GM21825 (cell line): ENCODE results near the gene GBP3.
"Not testable (repeated sequence)": the region's sequence is repeated elsewhere in the genome, so short reads cannot be mapped to it uniquely, and the experiment has no call there.

Experiments used
- ATAC-seq: cut with Tn5 transposase; IDR thresholded peaks from one replicate; pipeline ENCODE4 v1.9.1; 2021; ENCODE audit warnings: mild to moderate bottlenecking, moderate library complexity; ENCODE audit not compliant: unreplicated experiment

Gene GBP3

GRCh38 chr1:89041119-89041641 is 18.5 kb upstream of the GBP3 start:
- ATAC-seq: peak; percentile 90

DNA sequence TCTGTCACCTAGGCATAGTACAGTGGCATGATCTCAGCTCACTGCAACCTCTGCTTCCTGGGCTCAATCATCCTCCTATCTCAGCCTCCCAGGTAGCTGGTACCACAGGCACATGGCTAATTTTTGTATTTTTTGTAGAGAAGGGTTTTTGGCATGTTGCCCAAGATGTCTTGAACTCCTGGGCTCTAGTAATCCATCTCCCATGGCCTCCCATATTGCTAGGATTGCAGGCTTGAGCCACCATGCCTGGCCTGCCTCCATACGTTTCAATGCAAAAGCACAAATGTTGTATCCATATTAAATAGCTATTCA is 17.6 kb upstream of the GBP3 start:
- no peak for ATAC-seq

GRCh38 chr1:89037186-89037585 is 14.5 kb upstream of the GBP3 start:
- no peak for ATAC-seq

- ATAC-seq: no peak
Measured at GRCh38 chr1:89035080-89035479, 12.4 kb upstream of the GBP3 start.

DNA sequence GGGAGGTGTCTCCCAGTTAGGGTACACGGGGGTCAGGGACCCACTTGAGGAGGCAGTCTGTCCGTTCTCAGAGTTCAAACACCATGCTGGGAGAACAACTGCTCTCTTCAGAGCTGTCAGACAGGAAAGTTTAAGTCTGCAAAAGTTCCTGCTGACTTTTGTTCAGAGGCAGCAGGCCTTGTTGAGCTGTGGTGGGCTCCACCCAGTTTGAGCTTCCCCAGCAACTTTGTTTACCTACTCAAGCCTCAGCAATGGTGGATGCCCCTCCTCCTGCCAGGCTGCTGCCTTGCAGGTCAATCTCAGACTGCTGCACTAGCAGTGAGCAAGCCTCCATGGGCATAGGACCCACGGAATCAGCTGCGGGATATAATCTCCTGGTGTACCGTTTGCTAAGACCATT is 11.3 kb upstream of the GBP3 start:
- not testable (repeated sequence) for ATAC-seq

DNA sequence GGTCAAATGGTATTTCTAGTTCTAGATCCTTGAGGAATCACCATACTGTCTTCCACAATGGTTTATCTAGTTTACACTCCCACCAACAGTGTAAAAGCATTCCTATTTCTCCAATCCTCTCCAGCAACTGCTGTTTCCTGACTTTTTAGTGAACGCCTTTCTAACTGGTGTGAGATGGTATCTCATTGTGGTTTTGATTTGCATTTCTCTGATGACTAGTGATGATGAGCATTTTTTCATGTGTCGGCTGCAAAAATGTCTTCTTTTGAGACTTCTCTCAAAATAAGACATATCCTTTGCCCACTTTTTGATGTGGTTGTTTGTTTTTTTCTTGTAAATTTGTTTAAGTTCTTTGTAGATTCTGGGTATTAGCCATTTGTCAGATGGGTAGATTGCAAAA is 6.4 kb upstream of the GBP3 start:
- not testable (repeated sequence) for ATAC-seq

- ATAC-seq: no peak
Measured at GRCh38 chr1:89025928-89026327, 3.3 kb upstream of the GBP3 start.

DNA sequence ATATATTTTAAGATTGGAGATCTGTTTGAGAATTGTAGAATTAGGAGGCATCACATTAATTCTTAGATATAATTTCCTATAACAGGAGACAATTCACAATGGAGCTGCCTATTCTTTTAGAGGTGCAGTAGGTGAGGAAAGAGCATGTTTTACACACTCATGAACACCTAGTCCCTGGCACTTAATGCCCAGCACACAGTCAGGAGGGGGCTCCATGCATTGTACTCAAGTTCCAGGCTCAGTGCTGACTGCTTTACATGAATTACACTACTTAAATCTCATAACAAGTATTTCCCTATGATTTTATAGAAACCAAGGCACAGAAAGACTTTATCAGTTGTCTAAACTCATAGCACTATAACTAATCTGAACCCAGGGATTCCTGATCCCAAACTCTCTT is 360 bp upstream of the GBP3 start:
- ATAC-seq: no peak

DNA sequence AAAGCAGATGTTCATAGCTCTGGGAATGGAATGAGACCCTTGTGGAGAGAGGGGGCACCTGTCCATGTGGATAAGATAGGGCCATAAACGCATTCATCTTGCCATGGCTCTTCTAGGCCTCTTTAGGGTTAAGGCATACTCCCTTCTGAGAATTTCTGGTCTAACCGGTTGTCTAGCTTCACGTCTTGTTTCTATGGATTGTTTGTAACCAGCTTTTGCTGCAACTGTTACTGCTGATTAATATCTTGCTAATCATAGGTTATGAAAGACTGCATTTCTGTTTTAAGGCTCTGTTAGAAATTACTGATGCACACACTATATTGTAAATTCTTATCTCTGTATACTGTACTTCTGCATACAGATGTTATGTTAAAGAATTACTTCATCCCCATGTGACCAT is 4.3 kb downstream of the GBP3 start:
- not testable (repeated sequence) for ATAC-seq

DNA sequence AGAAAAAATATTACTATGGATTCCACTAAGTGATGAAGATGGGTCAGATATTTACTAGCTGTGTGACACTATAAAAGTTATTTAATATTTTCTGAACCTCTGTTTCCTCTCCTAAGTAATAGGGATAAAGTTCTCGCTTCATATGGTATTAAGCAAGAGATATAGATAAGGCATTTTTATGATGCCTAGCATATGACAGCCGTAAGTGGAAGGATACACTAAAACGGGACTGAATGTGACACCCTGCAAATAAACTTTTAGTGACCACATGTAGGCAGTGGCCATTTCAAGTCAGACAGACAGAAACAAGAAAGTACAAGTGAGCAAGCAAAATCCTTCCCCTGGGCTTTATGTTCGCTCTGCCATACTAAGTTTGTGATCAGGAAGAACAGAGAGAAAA is 14.2 kb downstream of the GBP3 start:
- no peak for ATAC-seq

GRCh38 chr1:89005286-89006151 is 17.1 kb downstream of the GBP3 start:
- no peak for ATAC-seq

- ATAC-seq: not testable (repeated sequence)
Measured at GRCh38 chr1:89002176-89002575, 20.5 kb downstream of the GBP3 start.

DNA sequence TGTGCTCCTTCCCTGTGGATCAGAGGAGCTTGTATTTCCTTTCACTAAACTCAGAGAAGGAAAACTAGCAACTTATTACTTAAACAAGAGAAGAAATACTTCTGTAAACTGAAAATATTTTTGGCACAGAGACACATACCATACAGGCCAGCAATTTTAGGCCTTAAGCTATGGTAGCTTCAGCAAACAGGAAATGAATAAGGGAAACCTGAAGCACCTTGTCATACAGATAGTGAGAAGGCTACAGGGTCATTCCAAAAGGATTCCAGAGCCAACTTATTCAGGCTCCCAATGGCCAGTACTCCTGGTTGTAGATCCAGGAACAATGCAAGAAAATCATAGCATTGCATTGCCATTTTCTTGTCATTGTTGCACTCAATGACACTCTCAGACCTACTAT is 21.2 kb downstream of the GBP3 start:
- ATAC-seq: no peak

DNA sequence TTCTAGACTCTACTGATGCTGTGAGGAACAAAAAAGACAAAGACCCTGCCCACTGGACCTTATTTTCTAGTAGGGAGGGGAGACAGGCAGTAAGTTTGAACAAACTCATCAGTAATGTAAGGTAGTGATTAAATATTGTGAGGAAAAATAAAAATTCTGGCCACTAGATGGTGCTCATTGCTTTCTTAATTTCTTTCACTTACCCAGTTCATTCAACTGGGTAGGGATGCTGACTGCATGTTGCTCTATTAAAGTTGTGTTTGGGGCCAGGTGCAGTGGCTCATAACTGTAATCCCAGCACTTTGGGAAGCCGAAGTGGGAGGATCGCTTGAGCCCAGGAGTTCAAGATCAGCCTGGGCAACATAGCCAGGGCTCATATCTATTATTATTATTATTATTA is 23.9 kb downstream of the GBP3 start:
- peak; percentile 83 for ATAC-seq

GRCh38 chr1:88990426-88990825 is 32.2 kb downstream of the GBP3 start:
- ATAC-seq: no peak

- ATAC-seq: no peak
Measured at GRCh38 chr1:88985692-88986091, 37.0 kb downstream of the GBP3 start.

DNA sequence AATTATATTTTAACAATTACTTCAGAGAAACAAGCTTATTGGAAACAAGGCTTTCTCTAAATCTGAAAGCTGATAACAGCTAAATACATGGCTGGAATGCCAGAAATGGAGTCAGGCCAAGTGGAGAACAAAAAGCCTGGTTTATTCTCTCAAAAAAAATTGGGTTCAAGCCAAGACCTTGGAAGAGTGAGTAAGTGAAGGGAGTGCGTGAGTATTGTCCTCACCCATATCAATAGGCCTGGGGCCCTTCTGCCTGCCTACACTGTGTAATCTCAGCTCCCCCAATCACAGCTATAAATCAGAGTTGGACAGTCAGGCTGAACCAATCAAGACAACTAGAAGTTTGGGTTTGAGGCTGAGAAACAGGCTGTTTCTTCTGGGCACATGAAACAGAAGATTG is 37.6 kb downstream of the GBP3 start:
- no peak for ATAC-seq

DNA sequence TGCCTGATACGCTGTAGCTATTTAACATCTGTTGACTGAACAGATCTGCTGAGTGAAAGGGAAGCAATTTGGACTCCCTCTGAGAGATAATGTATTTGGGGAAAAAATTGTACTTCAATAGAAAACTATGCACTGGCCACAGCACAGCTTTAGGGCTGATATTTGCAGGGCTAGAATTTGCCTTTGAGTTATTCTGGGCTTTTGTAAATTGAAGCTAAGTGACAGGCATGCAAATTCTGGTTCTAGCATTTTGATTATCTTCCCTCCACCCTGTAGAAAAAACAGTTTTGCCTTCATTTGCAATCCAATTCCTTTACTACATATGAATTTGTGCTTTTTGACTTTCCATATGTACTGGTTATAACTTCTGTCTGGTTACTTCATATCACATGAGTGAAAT is 38.1 kb downstream of the GBP3 start:
- no peak for ATAC-seq

DNA sequence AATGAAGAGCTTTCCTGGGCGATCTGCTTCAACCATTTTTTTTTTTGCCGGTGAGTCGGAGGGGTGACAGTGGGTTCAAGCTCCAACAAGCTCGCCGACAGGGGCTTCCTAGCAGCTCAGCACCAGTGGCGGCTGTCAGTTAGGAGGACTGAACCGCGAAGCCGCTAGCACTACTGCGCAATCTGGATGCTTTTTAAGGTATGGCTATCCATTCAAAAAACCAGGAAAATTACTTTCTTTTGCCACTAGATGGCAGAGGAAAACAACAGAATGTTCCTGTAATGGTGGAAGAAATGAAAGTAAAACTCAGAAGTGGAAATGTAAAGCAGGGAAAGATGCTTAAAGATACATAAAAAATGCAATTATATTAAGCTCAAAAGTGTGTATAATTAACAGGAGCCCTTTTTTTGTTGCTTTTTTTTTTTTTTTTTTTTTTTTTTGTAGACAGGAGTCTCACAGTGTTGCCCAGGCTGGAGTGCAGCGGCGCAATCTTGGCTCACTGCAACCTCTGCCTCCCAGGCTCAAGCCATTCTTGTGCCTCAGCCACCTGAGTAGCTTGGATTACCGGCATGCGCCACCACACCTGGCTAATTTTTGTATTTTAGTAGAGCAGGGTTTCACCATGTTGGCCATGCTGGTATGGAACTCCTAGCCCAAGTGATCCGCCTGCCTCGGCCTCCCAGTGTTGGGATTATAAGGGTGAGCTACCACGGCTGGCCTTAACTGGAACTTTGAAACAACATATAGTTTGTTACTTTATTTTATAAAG is 38.7 kb downstream of the GBP3 start:
- ATAC-seq: no peak

- no peak for ATAC-seq
Measured at GRCh38 chr1:88982055-88982454, 40.6 kb downstream of the GBP3 start.

DNA sequence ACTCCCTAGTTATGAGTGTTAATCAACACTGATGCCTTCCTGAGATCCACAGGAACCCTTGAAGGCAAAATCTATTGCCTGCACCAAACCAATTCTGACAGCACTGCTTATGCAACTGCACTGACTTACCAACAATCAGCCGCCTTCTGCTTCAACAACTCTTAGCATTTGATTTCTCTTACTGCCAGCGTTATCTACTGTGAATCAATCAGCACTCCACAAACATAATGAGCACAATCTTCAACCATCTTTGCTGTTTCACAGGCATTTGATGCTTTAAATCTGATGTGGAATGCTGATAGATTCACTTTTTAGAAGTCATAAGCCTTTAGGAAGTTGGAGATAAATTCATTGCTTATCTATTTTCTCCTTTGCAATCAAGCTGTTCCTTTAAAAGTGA is 41.2 kb downstream of the GBP3 start:
- not testable (repeated sequence) for ATAC-seq

- no peak for ATAC-seq
Measured at GRCh38 chr1:88980870-88981269, 41.8 kb downstream of the GBP3 start.
